SU-DHL-6 (cell line): ENCODE measurements around the gene AKNA.
A peak's percentile ranks its signal among the peaks of the same experiment; 100 is the strongest.

Experiments used
- H2AFZ ChIP-seq: fragments of 200-600 bp; sonication (generic); 2 replicates; pipeline ENCODE4 v1.6.1; 2014; ENCODE audit warnings: low read depth, mild to moderate bottlenecking, moderate library complexity, mixed read lengths, antibody characterized with exemption, low read length; ENCODE audit not compliant: severe bottlenecking
- H3F3A ChIP-seq: fragments of 200-600 bp; shearing (Covaris generic); 2 replicates; pipeline ENCODE4 v1.6.0; 2016; ENCODE audit warnings: antibody characterized with exemption, mild to moderate bottlenecking; ENCODE audit not compliant: insufficient read depth
- H3K27ac ChIP-seq: fragments of 200-600 bp; sonication (generic); 2 replicates; pipeline ENCODE4 v1.5.1; 2016; ENCODE audit warnings: low read depth, mild to moderate bottlenecking, low read length, moderate library complexity, mixed read lengths
- H3K27me3 ChIP-seq: fragments of 200-600 bp; sonication (generic), shearing (Covaris generic); 2 replicates; pipeline ENCODE4 v1.6.0; 2014; ENCODE audit warnings: mild to moderate bottlenecking, low read length
- H3K36me3 ChIP-seq: fragments of 200-600 bp; sonication (generic); 2 replicates; pipeline ENCODE4 v1.6.1; 2014; ENCODE audit warnings: mild to moderate bottlenecking, low read length, mixed read lengths
- H3K4me2 ChIP-seq: fragments of 300-600, 200-600 bp; shearing (Covaris generic), sonication (generic); 2 replicates; pipeline ENCODE4 v1.6.0; 2014; ENCODE audit warnings: low read length, low read depth, mild to moderate bottlenecking; ENCODE audit not compliant: poor library complexity, severe bottlenecking
- H3K4me3 ChIP-seq: fragments of 200-600 bp; sonication (generic); 2 replicates; pipeline ENCODE4 v1.5.1; 2014; ENCODE audit warnings: antibody characterized with exemption, low read length, mild to moderate bottlenecking, mixed read lengths; ENCODE audit not compliant: insufficient read depth, poor library complexity, severe bottlenecking
- H3K79me2 ChIP-seq: fragments of 200-600 bp; sonication (generic); 2 replicates; pipeline ENCODE4 v1.6.1; 2014; ENCODE audit warnings: mild to moderate bottlenecking, low read length, moderate library complexity; ENCODE audit not compliant: insufficient read depth
- H3K9ac ChIP-seq: fragments of 200-600 bp; sonication (generic); 2 replicates; pipeline ENCODE4 v1.7.0; 2014; ENCODE audit warnings: mild to moderate bottlenecking, low read length
- H3K9me2 ChIP-seq: fragments of 200-600 bp; sonication (generic); replicated peaks from 2 replicates; pipeline ENCODE4 v1.6.1; 2014; ENCODE audit warnings: low read length; ENCODE audit not compliant: insufficient read depth
- H3K9me3 ChIP-seq: fragments of 200-600 bp; sonication (generic); 2 replicates; pipeline ENCODE4 v1.6.1; 2014; ENCODE audit warnings: low read length, mixed read lengths; ENCODE audit not compliant: insufficient read depth
- H4K20me1 ChIP-seq: fragments of 200-600 bp; sonication (generic); 2 replicates; pipeline ENCODE4 v1.6.1; 2014; ENCODE audit warnings: low read depth, mild to moderate bottlenecking, antibody characterized with exemption, low read length, moderate library complexity, mixed read lengths
- EZH2phosphoT487 ChIP-seq: fragments of 200-600 bp; sonication (generic), shearing (Covaris generic); conservative IDR thresholded peaks from 2 replicates; pipeline ENCODE4 v1.6.1; 2018; ENCODE audit warnings: mild to moderate bottlenecking, antibody characterized with exemption, low read length, moderate library complexity, mixed read lengths
- TF ChIP-seq, protein P1 (sequence below): fragments of 200-600 bp; sonication (generic); IDR thresholded peaks from one replicate; pipeline ENCODE4 v1.5.1; 2017; ENCODE audit warnings: antibody characterized with exemption, mild to moderate bottlenecking, low read length, moderate library complexity; ENCODE audit not compliant: insufficient read depth, poor library complexity, severe bottlenecking

Gene AKNA

GRCh38 chr9:114376586-114377445 lies 11.0 kb downstream of the AKNA start:
- no peak overlapping the region for H3K4me3 ChIP-seq
- TF ChIP-seq, protein P1, sequence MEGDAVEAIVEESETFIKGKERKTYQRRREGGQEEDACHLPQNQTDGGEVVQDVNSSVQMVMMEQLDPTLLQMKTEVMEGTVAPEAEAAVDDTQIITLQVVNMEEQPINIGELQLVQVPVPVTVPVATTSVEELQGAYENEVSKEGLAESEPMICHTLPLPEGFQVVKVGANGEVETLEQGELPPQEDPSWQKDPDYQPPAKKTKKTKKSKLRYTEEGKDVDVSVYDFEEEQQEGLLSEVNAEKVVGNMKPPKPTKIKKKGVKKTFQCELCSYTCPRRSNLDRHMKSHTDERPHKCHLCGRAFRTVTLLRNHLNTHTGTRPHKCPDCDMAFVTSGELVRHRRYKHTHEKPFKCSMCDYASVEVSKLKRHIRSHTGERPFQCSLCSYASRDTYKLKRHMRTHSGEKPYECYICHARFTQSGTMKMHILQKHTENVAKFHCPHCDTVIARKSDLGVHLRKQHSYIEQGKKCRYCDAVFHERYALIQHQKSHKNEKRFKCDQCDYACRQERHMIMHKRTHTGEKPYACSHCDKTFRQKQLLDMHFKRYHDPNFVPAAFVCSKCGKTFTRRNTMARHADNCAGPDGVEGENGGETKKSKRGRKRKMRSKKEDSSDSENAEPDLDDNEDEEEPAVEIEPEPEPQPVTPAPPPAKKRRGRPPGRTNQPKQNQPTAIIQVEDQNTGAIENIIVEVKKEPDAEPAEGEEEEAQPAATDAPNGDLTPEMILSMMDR: no peak
- TF ChIP-seq EZH2phosphoT487: no peak
- H2AFZ ChIP-seq: no peak overlapping the region
- no peaks in the 10 kb centered on the region for H3K9me3 ChIP-seq
- H3K36me3 ChIP-seq: peaks cover 4% of the 10 kb centered on the region; the same call in 1 of the 2 replicates
- no peaks in the 10 kb centered on the region for H3K27me3 ChIP-seq
- no peaks in the 10 kb centered on the region for H3K9me2 ChIP-seq
- no peak overlapping the region for H3K4me2 ChIP-seq
- no peak overlapping the region for H3K9ac ChIP-seq
- peaks cover 34% of the 10 kb centered on the region for H3F3A ChIP-seq
- no peaks in the 10 kb centered on the region for H4K20me1 ChIP-seq
- H3K27ac ChIP-seq: peak overlapping the region; percentile 30
- peaks cover 31% of the 10 kb centered on the region for H3K79me2 ChIP-seq

DNA sequence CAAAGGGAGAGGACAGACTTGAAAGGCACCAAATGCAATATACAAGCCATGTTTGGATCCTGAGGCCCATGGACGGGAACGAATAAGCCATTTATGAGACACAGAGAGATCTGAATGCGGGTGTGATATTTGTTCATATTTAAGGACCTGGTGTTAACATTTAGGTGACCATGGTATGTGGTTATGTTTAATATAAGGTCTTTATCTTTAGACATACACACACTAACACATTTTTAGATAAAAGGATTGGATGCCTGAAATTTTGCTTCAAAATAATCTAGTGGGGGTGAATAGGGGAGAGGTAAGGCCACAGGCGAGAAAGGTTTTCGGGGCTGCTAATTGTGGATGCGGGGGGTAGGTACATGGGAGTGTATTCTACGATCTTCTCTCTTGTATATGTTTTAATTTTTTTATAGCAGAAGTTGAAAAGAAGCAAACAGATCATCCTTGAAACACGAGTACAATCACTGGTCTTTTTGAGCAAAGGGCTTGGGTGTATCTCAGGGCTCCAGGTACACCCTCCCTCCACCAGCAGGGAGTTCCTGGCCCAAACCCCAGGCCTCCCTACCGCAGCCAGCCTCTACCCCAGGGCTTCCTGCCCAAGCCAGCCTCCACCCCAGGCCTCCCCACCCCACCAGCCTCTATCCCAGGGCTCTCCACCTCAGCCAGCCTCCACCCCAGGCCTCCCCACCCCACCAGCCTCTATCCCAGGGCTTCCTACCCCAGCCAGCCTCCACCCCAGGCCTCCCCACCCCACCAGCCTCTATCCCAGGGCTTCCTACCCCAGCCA lies 12.2 kb downstream of the AKNA start:
- H3K27me3 ChIP-seq: no peaks in the 10 kb centered on the region
- H3K36me3 ChIP-seq: peaks cover 4% of the 10 kb centered on the region; the same call in 1 of the 2 replicates
- H2AFZ ChIP-seq: no peak overlapping the region
- no peak overlapping the region for H3K9ac ChIP-seq
- peaks cover 39% of the 10 kb centered on the region for H3F3A ChIP-seq
- no peaks in the 10 kb centered on the region for H3K9me2 ChIP-seq
- peaks cover 27% of the 10 kb centered on the region for H3K79me2 ChIP-seq
- peak overlapping the region; percentile 92 for H3K27ac ChIP-seq
- H4K20me1 ChIP-seq: no peaks in the 10 kb centered on the region
- TF ChIP-seq, protein P1: no peak
- no peak for TF ChIP-seq EZH2phosphoT487
- H3K4me3 ChIP-seq: no peak overlapping the region
- H3K9me3 ChIP-seq: no peaks in the 10 kb centered on the region
- H3K4me2 ChIP-seq: no peak overlapping the region

- TF ChIP-seq EZH2phosphoT487: no peak
- TF ChIP-seq, protein P1: no peak
- H3K79me2 ChIP-seq: peaks cover 26% of the 10 kb centered on the region
- H3K27me3 ChIP-seq: no peaks in the 10 kb centered on the region
- peaks cover 34% of the 10 kb centered on the region for H3F3A ChIP-seq
- H3K36me3 ChIP-seq: no peaks in the 10 kb centered on the region
- no peaks in the 10 kb centered on the region for H4K20me1 ChIP-seq
- no peak overlapping the region for H3K4me3 ChIP-seq
- H3K9ac ChIP-seq: no peak overlapping the region
- H2AFZ ChIP-seq: no peak overlapping the region
- H3K27ac ChIP-seq: peak overlapping the region; percentile 92
- no peak overlapping the region for H3K4me2 ChIP-seq
- H3K9me3 ChIP-seq: no peaks in the 10 kb centered on the region
- no peaks in the 10 kb centered on the region for H3K9me2 ChIP-seq
Observed at GRCh38 chr9:114374936-114375335, 12.8 kb downstream of the AKNA start.
